Gastroesophageal sphincter (tissue), 3 donors: ENCODE results near the gene IQCB1.

ENCODE experiments used
- CTCF ChIP-seq, 4 experiments: fragments of 200-600 bp in 2 of 4; fragments of 450-650 bp in 2 of 4; sonication (generic) in 1 of 4; IDR thresholded peaks; one replicate each; pipeline ENCODE4 v1.5.1; 2017 to 2019; ENCODE audit warnings: antibody characterized with exemption in 4 of 4, mild to moderate bottlenecking in 2 of 4, moderate library complexity in 2 of 4
- EP300 ChIP-seq: sonication (generic); formaldehyde crosslinking; IDR thresholded peaks from one replicate; pipeline ENCODE4 v1.6.1; 2017; ENCODE audit warnings: antibody characterized with exemption, mild to moderate bottlenecking
- POLR2A ChIP-seq, 2 donors: fragments of 450-650 bp; IDR thresholded peaks; one replicate each; pipeline ENCODE4 v1.6.1; 2017; ENCODE audit warnings: antibody characterized with exemption in 2 of 2, mild to moderate bottlenecking in 2 of 2, moderate library complexity in 1 of 2
- POLR2AphosphoS5 ChIP-seq: sonication (generic); formaldehyde crosslinking; IDR thresholded peaks from one replicate; pipeline ENCODE4 v1.6.1; 2017; ENCODE audit warnings: antibody characterized with exemption

- no peak for TF ChIP-seq CTCF (IDR thresholded peaks at IDR 0.05)
- no peak for TF ChIP-seq POLR2AphosphoS5
- no peak for TF ChIP-seq POLR2A (IDR thresholded peaks at IDR 0.05)
- TF ChIP-seq EP300 = no peak
Measured at GRCh38 chr3:121740896-121741295, 94.0 kb downstream of the IQCB1 start.
